ENCODE data around the gene PRSS8. TPM values are rescaled to one million over a fixed set of nuclear protein-coding genes. Genes with fewer than 3 reads are reported as not detected.

The PRSS8 gene
- total RNA-seq, 4 donors from 2014 or later: 101 to 510 (median 372) TPM

DNA sequence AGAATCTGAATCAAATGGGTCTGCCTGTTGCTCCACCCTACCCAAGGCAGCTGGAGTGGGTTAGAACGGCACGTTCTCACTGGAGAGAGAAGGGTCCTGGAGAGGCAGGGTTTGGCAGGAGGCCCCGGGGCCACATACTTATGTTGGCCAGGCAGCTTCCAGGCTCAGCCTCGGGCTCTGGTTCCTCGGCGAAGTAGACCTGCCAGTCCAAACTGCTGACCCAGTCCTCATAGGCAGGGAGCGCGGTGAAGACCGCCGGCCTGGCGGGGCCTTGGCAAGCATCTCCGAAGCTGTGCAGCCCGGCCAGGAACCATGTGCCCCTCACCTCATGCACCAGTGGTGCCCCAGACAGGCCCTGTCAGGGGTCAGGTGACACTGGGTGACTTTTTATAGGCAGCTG, 51.5 kb downstream of the PRSS8 start:
- intact Hi-C loops (cut with DNase I; ENCODE audit: low total_unique reads) (no loop called here), in situ Hi-C loops (cut with MboI; ENCODE audit: low pct_ligation_motif_present in 1 of 4, low pct_unique_long_range_greater_than_20kb in 1 of 4, low sequenced_read_pairs in 3 of 4) (no loop called here)
- peaks cover 0 to 19% (median 9%) of the 10 kb centered on the region in 4 donors for H3K36me3 ChIP-seq
- no peaks in the 10 kb centered on the region for H3K9me3 ChIP-seq
- H3K4me1 ChIP-seq: no peaks in the 10 kb centered on the region
- WGBS, 2 donors (ENCODE audit: low coverage in 1 of 2): 73% methylated on average over 3 of the region's 13 CpGs; no CpG with 5 or more reads in 1 of the 2 donors
- TF ChIP-seq, protein P1, sequence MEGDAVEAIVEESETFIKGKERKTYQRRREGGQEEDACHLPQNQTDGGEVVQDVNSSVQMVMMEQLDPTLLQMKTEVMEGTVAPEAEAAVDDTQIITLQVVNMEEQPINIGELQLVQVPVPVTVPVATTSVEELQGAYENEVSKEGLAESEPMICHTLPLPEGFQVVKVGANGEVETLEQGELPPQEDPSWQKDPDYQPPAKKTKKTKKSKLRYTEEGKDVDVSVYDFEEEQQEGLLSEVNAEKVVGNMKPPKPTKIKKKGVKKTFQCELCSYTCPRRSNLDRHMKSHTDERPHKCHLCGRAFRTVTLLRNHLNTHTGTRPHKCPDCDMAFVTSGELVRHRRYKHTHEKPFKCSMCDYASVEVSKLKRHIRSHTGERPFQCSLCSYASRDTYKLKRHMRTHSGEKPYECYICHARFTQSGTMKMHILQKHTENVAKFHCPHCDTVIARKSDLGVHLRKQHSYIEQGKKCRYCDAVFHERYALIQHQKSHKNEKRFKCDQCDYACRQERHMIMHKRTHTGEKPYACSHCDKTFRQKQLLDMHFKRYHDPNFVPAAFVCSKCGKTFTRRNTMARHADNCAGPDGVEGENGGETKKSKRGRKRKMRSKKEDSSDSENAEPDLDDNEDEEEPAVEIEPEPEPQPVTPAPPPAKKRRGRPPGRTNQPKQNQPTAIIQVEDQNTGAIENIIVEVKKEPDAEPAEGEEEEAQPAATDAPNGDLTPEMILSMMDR (IDR thresholded peaks at IDR 0.05): no peak
- TF ChIP-seq EP300 (IDR thresholded peaks at IDR 0.05; ENCODE audit: low read depth) (no peak), POLR2AphosphoS5 (IDR thresholded peaks at IDR 0.05) (no peak), POLR2A (IDR thresholded peaks at IDR 0.05) (no peak)
- H3K27ac ChIP-seq: no peak overlapping the region
- DNase-seq: no peak
- no peak overlapping the region for H3K4me3 ChIP-seq
- no peaks in the 10 kb centered on the region for H3K27me3 ChIP-seq

DNA sequence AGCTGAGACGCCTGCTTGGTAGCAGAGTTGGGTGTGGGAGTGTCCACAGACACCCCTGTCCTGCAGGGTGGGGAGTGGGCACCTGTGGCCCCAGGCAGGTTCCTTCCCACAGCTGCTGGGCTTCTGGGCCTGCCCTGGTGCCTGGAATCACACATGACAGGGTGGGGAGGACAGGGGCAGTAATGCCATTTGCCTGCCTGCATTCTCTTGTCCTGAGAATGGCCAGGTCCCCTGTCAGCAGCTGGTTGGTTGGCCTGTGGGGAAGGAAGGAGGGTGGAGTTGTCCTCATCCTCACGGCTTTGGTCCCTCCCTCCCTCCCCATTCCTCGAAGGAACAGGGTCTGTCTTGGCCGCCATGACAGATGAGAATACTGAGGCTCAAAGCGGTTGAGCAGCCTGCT, 52.0 kb downstream of the PRSS8 start:
- intact Hi-C loops (cut with DNase I; ENCODE audit: low total_unique reads) (no loop called here), in situ Hi-C loops (cut with MboI; ENCODE audit: low pct_ligation_motif_present in 1 of 4, low pct_unique_long_range_greater_than_20kb in 1 of 4, low sequenced_read_pairs in 3 of 4) (no loop called here)
- Histone ChIP-seq H3K4me1 (no peaks in the 10 kb centered on the region), H3K9me3 (no peaks in the 10 kb centered on the region), H3K27ac (no peak overlapping the region), H3K27me3 (no peaks in the 10 kb centered on the region), H3K36me3 (peaks cover 0 to 23% (median 11%) of the 10 kb centered on the region in 4 donors), H3K4me3 (no peak overlapping the region)
- WGBS, 2 donors (ENCODE audit: low coverage in 1 of 2): 49% methylated on average over 5 of the region's 5 CpGs; no CpG with 5 or more reads in 1 of the 2 donors
- no peak for DNase-seq
- TF ChIP-seq POLR2A (IDR thresholded peaks at IDR 0.05) (no peak), POLR2AphosphoS5 (IDR thresholded peaks at IDR 0.05) (no peak), EP300 (IDR thresholded peaks at IDR 0.05; ENCODE audit: low read depth) (no peak)
- TF ChIP-seq, protein P1 (IDR thresholded peaks at IDR 0.05): no peak

DNA sequence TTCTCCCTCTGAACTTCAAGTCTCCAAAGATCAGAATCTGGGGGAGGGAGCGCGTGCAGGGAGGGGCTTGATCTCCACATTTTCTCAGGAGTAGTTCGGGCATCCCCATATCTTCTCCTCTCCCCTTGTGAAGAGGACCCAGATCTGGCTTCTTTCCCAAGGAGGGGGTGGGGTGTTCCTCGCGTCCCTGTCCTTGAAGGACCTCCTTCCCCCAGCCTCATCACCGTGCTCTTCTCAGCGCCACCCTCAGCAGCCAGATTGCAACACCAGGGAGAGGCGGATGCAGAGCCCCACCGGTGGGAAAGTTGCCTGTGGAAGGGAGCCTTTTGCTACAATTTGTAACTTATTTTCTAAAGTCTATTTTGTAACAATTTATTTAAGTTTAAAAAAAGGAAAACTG, 52.4 kb downstream of the PRSS8 start:
- Histone ChIP-seq H3K36me3 (peaks cover 0 to 28% (median 13%) of the 10 kb centered on the region in 4 donors), H3K9me3 (no peaks in the 10 kb centered on the region), H3K27ac (no peak overlapping the region), H3K27me3 (no peaks in the 10 kb centered on the region), H3K4me1 (no peaks in the 10 kb centered on the region), H3K4me3 (no peak overlapping the region)
- WGBS, 2 donors (ENCODE audit: low coverage in 1 of 2): 80 to 83% methylated on average over 1 to 9 of the region's 9 CpGs
- in situ Hi-C loops (cut with MboI; ENCODE audit: low pct_ligation_motif_present in 1 of 4, low pct_unique_long_range_greater_than_20kb in 1 of 4, low sequenced_read_pairs in 3 of 4) (no loop called here), intact Hi-C loops (cut with DNase I; ENCODE audit: low total_unique reads) (no loop called here)
- no peak for DNase-seq
- TF ChIP-seq, protein P1 (IDR thresholded peaks at IDR 0.05): no peak
- TF ChIP-seq POLR2A (IDR thresholded peaks at IDR 0.05) (no peak), POLR2AphosphoS5 (IDR thresholded peaks at IDR 0.05) (no peak), EP300 (IDR thresholded peaks at IDR 0.05; ENCODE audit: low read depth) (no peak)

GRCh38 chr16:31082368-31083045, 53.0 kb downstream of the PRSS8 start:
- H3K9me3 ChIP-seq: no peaks in the 10 kb centered on the region
- no peaks in the 10 kb centered on the region for H3K4me1 ChIP-seq
- H3K36me3 ChIP-seq: peaks cover 0 to 34% (median 16%) of the 10 kb centered on the region in 4 donors
- intact Hi-C loops (cut with DNase I; ENCODE audit: low total_unique reads): no loop called here
- no peak overlapping the region for H3K27ac ChIP-seq
- DNase-seq: no peak
- no peak overlapping the region for H3K4me3 ChIP-seq
- TF ChIP-seq, protein P1 (IDR thresholded peaks at IDR 0.05): no peak
- TF ChIP-seq EP300 (IDR thresholded peaks at IDR 0.05; ENCODE audit: low read depth): no peak
- no peak for TF ChIP-seq POLR2A (IDR thresholded peaks at IDR 0.05)
- no peak for TF ChIP-seq POLR2AphosphoS5 (IDR thresholded peaks at IDR 0.05)
- WGBS, 2 donors (ENCODE audit: low coverage in 1 of 2): 75 to 100% methylated on average over 2 to 14 of the region's 14 CpGs
- no peaks in the 10 kb centered on the region for H3K27me3 ChIP-seq
- in situ Hi-C loops (cut with MboI; ENCODE audit: low pct_ligation_motif_present in 1 of 4, low pct_unique_long_range_greater_than_20kb in 1 of 4, low sequenced_read_pairs in 3 of 4): no loop called here

Small RNA genes lying within 50 kb of the gene (small RNA-seq; reads per million reads assigned to genes)
- gene AC009088.4: 0 reads per million in 4 donors
- 0 reads per million in 4 donors for gene NDUFA3P6

Other genes with a start within 250 kb of the PRSS8 start
- 10 to 100 TPM; 13.8 to 57.3 (median 24.0) TPM for gene BCL7C, start 241.7 kb downstream of the PRSS8 start, total RNA-seq
- gene CTF1, start 239.1 kb downstream of the PRSS8 start, total RNA-seq: under 1 TPM in 2 of 4 donors, not detected in 2; 0.82 to 0.95 TPM
- 10 to 100 TPM; 19.3 to 45.3 (median 20.3) TPM for gene FBXL19, start 212.2 kb downstream of the PRSS8 start, total RNA-seq
- gene ORAI3, start 186.7 kb downstream of the PRSS8 start, total RNA-seq: 10 to 100 TPM; 24.8 to 45.6 (median 31.3) TPM
- gene SETD1A, start 178.0 kb downstream of the PRSS8 start, total RNA-seq: 10 to 100 TPM in 3 of 4 donors, 1 to 10 TPM in 1; 5.3 to 37.0 (median 10.8) TPM
- gene HSD3B7, start 150.5 kb downstream of the PRSS8 start, total RNA-seq: 10 to 100 TPM in 3 of 4 donors, 1 to 10 TPM in 1; 7.0 to 31.8 (median 29.6) TPM
- 1 to 10 TPM in 1 of 4 donors, under 1 TPM in 1, not detected in 2; 0.41 to 1.3 TPM for gene STX1B, start 125.1 kb downstream of the PRSS8 start, total RNA-seq
- 100 to 1,000 TPM in 2 of 4 donors, 10 to 100 TPM in 2; 50.8 to 163 (median 79.7) TPM for gene STX4, start 102.2 kb downstream of the PRSS8 start, total RNA-seq
- 10 to 100 TPM in 2 of 4 donors, 1 to 10 TPM in 2; 7.9 to 17.9 (median 10.2) TPM for gene ZNF668, start 61.5 kb downstream of the PRSS8 start, total RNA-seq
- gene ZNF646, start 61.3 kb downstream of the PRSS8 start, total RNA-seq: 10 to 100 TPM; 12.0 to 26.7 (median 23.5) TPM
- gene PRSS53, start 46.8 kb downstream of the PRSS8 start, total RNA-seq: 1 to 10 TPM; 1.1 to 5.2 (median 3.1) TPM
- gene VKORC1, start 40.9 kb downstream of the PRSS8 start, total RNA-seq: 10 to 100 TPM; 29.5 to 89.0 (median 72.0) TPM
- 10 to 100 TPM; 46.8 to 56.5 (median 51.3) TPM for gene BCKDK, start 27.3 kb downstream of the PRSS8 start, total RNA-seq
- gene KAT8, start 18.1 kb downstream of the PRSS8 start, total RNA-seq: 10 to 100 TPM; 61.0 to 93.5 (median 62.1) TPM
- 10 to 100 TPM in 1 of 4 donors, 1 to 10 TPM in 2, not detected in 1; 8.1 to 42.3 (median 9.8) TPM for gene PRSS36, start 14.3 kb upstream of the PRSS8 start, total RNA-seq
- 100 to 1,000 TPM in 1 of 4 donors, 10 to 100 TPM in 3; 43.6 to 116 (median 59.0) TPM for gene FUS, start 44.4 kb upstream of the PRSS8 start, total RNA-seq
- 100 to 1,000 TPM in 2 of 4 donors, 10 to 100 TPM in 2; 33.3 to 128 (median 90.6) TPM for gene PYCARD, start 67.0 kb upstream of the PRSS8 start, total RNA-seq
- under 1 TPM in 1 of 4 donors, not detected in 3; 0.14 TPM for gene TRIM72, start 78.4 kb upstream of the PRSS8 start, total RNA-seq
- gene PYDC1, start 81.4 kb upstream of the PRSS8 start, total RNA-seq: not detected
- 10 to 100 TPM in 1 of 4 donors, 1 to 10 TPM in 3; 1.1 to 11.5 (median 2.3) TPM for gene ITGAM, start 124.2 kb upstream of the PRSS8 start, total RNA-seq
- gene ITGAX, start 219.4 kb upstream of the PRSS8 start, total RNA-seq: 1 to 10 TPM in 3 of 4 donors, not detected in 1; 1.2 to 3.8 (median 3.7) TPM